Fibroblast of villous mesenchyme (primary cell): ENCODE measurements around the gene LONP1. TPM values are rescaled to one million over a fixed set of nuclear protein-coding genes. Genes with fewer than 3 reads are reported as not detected.

ENCODE experiments used
- DNase-seq: peaks from one replicate; pipeline ENCODE4 v3.0.0-alpha.2; 2010; ENCODE audit warnings: low read depth
- H3K4me3 ChIP-seq: 2 replicates; pipeline ENCODE4 v1.5.1; 2011; ENCODE audit warnings: low read depth, mild to moderate bottlenecking, low read length
- total RNA-seq: library from RNA; depleted of rRNA; stranded (reverse); fragments of >200 nt; gene quantifications from 2 replicates; pipeline ENCODE4 v1.2.3, GENCODE V29; 2012
- TF ChIP-seq, protein P1 (sequence below): IDR thresholded peaks from 2 replicates; pipeline ENCODE4 v1.5.1; 2012; ENCODE audit warnings: low read depth, mild to moderate bottlenecking, low read length; ENCODE audit not compliant: insufficient read depth

The LONP1 gene
- total RNA-seq, 1 donor, result 65.2 TPM

DNA sequence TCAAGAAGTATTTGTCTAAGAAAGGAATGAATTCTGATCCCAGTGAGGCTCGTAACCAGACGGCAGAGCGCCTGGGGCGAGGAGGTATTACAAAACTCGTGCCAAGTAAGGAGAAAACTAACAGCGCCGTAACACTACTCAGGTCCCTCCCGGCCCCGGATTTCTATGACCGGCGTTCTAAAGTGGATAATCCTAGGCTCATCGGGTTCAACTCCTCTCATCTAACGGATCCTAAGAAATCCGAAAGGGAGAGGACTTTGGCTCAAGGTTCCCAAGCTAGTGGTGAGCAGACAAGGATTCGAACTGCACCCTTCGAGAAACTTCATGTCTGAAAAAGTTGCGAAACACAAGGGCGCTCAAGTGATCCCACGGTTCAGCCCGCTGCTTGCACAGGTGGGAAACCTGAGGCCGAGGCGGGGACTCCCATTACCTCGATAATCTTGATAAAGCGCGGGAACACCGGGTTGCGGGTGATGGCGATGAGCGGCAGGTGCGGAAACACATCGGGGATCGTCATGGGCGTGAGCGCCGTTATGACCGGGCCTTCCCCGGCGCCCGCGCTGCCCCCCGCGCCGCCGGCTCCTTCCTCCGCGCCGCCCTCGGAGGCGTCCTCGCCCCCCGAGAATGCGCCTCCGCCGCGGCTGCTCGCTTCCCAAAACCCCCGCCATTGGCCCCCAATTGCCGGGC lies 529 bp downstream of the LONP1 start:
- DNase-seq, result peak; percentile 59
- TF ChIP-seq, protein P1, sequence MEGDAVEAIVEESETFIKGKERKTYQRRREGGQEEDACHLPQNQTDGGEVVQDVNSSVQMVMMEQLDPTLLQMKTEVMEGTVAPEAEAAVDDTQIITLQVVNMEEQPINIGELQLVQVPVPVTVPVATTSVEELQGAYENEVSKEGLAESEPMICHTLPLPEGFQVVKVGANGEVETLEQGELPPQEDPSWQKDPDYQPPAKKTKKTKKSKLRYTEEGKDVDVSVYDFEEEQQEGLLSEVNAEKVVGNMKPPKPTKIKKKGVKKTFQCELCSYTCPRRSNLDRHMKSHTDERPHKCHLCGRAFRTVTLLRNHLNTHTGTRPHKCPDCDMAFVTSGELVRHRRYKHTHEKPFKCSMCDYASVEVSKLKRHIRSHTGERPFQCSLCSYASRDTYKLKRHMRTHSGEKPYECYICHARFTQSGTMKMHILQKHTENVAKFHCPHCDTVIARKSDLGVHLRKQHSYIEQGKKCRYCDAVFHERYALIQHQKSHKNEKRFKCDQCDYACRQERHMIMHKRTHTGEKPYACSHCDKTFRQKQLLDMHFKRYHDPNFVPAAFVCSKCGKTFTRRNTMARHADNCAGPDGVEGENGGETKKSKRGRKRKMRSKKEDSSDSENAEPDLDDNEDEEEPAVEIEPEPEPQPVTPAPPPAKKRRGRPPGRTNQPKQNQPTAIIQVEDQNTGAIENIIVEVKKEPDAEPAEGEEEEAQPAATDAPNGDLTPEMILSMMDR, result no peak
- H3K4me3 ChIP-seq, result peak overlapping the region; percentile 88

DNA sequence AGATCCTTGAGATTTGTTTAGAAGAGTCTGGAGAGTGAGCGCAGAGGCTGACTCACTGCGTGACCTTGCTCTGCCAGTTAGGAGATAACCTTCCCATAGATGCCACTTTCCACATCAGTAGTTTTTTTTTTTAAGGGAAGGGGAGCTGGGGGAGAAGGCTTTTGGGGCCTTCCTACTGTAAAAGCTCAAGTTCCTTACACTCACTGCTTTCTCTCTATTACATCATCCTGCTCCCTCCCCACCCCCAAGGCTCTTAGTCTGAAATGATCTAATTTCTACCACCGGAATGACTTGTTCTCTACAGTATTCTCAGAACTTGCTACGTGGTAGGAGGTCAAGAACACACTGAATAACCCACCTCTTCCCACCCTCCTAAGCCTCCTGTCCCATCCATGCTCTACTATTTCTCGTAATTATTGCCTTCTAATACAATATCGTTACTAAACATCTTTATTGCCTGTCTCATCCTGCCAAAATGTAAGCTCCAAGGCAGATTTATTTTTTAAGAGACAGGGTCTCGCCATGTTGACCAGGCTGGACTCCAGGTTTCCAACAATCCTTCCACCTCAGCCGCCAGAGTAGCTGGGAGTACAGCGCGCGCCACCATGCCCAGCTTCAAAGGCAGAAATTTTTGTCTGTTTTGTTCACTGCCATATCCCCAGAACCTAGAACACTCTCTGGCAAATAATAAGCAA lies 1.2 kb downstream of the LONP1 start:
- TF ChIP-seq, protein P1, result no peak

DNA sequence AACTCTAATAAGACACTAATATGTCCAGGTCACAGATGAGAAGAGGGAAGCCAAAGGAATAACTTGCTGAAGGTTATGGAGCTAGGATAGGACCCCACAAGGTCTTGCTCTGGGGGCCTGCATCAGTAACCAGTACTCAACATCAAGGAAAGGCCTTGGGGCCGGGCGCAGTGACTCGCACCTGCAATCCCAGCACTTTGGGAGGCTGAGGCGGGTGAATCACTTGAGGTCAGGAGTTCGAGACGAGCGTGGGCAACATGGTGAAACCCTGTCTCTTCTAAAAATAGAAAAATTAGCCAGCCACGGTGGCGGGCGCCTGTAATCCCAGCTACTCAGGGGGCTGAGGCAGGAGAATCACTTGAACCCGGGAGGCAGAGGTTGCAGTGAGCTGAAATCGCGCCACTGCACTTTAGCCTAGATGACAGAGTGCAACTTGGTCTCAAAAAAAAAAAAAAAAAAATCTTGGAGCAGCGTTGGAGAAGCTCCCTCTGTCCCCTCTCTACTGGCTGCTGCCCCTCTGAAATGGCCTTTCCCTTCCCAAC lies 1.8 kb downstream of the LONP1 start:
- H3K4me3 ChIP-seq, result peak overlapping the region; percentile 88
- TF ChIP-seq, protein P1, result no peak
- peak; percentile 51 for DNase-seq

More for the DNA sequence above, 1.2 kb downstream of the LONP1 start:
- peak; percentile 94 for DNase-seq
- H3K4me3 ChIP-seq, result peak overlapping the region; percentile 88

DNA sequence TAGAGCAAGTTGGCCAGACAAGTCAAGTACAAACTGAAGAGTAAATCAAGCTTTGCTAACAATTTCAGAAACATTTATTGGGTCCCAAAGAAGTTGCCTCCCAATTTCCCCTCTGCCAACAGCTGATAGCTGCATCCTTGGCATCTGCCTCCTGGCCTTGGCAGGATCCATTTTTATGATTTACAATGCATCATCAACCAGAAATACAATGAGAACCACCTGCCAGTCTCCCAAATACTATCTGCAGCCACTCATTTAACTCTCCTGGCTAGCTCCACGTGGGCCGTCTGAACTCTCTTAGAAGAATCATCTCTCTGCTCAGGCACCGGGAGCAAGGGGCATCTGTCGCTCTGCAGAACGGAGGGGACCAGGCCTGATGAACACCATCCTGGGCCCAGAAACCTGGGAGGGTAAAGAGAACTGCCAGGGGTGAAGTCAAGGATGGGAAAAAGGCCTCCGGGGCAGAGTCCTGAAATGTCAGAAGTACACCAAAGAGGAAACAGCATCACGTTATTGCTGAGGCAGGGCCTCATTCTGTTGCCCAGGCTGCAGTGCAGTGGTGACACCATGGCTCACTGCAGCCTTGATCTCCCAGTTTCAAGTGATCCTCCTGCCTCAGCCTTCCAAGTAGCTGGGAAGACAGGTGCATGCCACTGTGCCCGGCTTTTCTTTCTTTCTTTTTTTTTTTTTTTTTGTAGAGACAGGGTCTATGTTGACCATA lies 2.6 kb downstream of the LONP1 start:
- H3K4me3 ChIP-seq, result peak overlapping the region; percentile 88
- TF ChIP-seq, protein P1, result no peak
- DNase-seq, result no peak

DNA sequence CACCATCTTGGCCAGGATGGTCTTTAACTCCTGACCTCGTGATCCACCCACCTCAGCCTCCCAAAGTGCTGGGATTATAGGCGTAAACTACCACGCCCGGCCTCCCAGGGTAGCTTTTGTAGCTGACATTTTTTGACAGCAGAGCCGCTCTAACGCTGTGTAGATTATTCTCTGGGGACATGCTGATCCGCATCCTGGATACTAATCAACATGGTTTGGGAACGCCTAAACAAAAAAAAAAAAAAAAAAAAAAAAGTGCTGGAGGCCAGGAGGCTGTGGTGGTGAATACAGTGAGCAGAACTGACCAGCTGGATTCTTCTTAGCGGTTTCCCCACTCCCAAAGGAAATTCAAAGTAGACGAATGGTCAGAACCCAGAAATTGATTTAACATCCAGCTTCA lies 5.1 kb downstream of the LONP1 start:
- TF ChIP-seq, protein P1, result no peak
- H3K4me3 ChIP-seq, result no peak overlapping the region
- DNase-seq, result no peak

DNA sequence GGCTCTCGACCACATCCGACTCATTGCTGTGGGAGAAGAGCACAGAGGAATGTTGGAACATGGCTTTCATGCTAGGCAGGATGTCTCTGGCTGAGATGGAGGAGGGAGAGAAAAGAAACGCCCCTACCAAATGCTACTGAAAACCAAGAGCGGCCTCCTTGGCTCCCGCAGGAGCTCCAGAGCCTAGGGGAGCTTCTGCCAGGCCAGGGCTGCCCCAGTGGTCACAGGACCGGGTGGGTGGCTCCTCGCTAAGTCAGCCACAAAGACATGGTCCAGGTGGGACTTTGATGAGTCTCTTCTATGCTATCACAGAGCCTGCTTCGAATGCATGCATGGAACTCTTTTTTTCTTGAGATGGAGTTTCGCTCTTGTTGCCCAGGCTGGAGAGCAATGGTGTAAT lies 6.7 kb downstream of the LONP1 start:
- TF ChIP-seq, protein P1, result no peak
- H3K4me3 ChIP-seq, result no peak overlapping the region
- DNase-seq, result no peak
